ENCODE data around the gene CLEC10A.

CLEC10A gene

GRCh38 chr17:7039832-7040231 lies 40.2 kb downstream of the CLEC10A start:
- H2BK15ac ChIP-seq (replicated peaks; ENCODE audit: low read depth), result no peak overlapping the region
- no CpG with 5 or more reads among the region's 5 CpGs for WGBS (ENCODE audit: extremely low coverage, insufficient coverage, low lambda C conversion rate)
- H3K56ac ChIP-seq (ENCODE audit: low read length), result no peak overlapping the region
- H3K79me1 ChIP-seq (ENCODE audit: low read length), result peaks cover 2% of the 10 kb centered on the region
- H4K5ac ChIP-seq (ENCODE audit: low read length), result no peak overlapping the region
- no peak overlapping the region for H2AK5ac ChIP-seq (ENCODE audit: low read length)
- H3K4me3 ChIP-seq (ENCODE audit: low read length), result no peak overlapping the region
- no peaks in the 10 kb centered on the region for H3K79me2 ChIP-seq (ENCODE audit: control insufficient read depth, insufficient read depth, low read length)
- no peak overlapping the region for H2BK5ac ChIP-seq (ENCODE audit: low read length)
- peaks cover 2% of the 10 kb centered on the region for H3K4me1 ChIP-seq (ENCODE audit: control insufficient read depth, low read depth, low read length)
- no peak overlapping the region for H3K23ac ChIP-seq (ENCODE audit: low read length)
- H3K27me3 ChIP-seq (ENCODE audit: insufficient read depth, low read length, poor library complexity), result peaks cover 7% of the 10 kb centered on the region
- H3K4ac ChIP-seq (ENCODE audit: low read depth, low read length), result no peak overlapping the region
- no peak overlapping the region for H3K9ac ChIP-seq (ENCODE audit: low read length)
- no peak overlapping the region for H2BK120ac ChIP-seq (ENCODE audit: low read depth, low read length)
- H3K27ac ChIP-seq (ENCODE audit: low read depth, low read length), result no peak overlapping the region
- H3K18ac ChIP-seq (ENCODE audit: low read length), result no peak overlapping the region
- H3K4me2 ChIP-seq (ENCODE audit: low read length), result no peak overlapping the region
- DNase-seq, result no peak
- H4K8ac ChIP-seq (ENCODE audit: low read depth, low read length), result no peak overlapping the region
- H3K36me3 ChIP-seq (ENCODE audit: control insufficient read depth, insufficient read depth, low read length), result no peaks in the 10 kb centered on the region

GRCh38 chr17:7038025-7038862 lies 41.8 kb downstream of the CLEC10A start:
- H3K79me2 ChIP-seq (ENCODE audit: control insufficient read depth, insufficient read depth, low read length), result no peaks in the 10 kb centered on the region
- H3K18ac ChIP-seq (ENCODE audit: low read length), result no peak overlapping the region
- no peak overlapping the region for H3K9ac ChIP-seq (ENCODE audit: low read length)
- no peak for DNase-seq
- H3K4me2 ChIP-seq (ENCODE audit: low read length), result no peak overlapping the region
- H2BK120ac ChIP-seq (ENCODE audit: low read depth, low read length), result no peak overlapping the region
- no peak overlapping the region for H2BK15ac ChIP-seq (replicated peaks; ENCODE audit: low read depth)
- H3K23ac ChIP-seq (ENCODE audit: low read length), result no peak overlapping the region
- WGBS (ENCODE audit: extremely low coverage, insufficient coverage, low lambda C conversion rate), result no CpG with 5 or more reads among the region's 19 CpGs
- H3K36me3 ChIP-seq (ENCODE audit: control insufficient read depth, insufficient read depth, low read length), result no peaks in the 10 kb centered on the region
- H3K56ac ChIP-seq (ENCODE audit: low read length), result no peak overlapping the region
- no peak overlapping the region for H2AK5ac ChIP-seq (ENCODE audit: low read length)
- H3K4ac ChIP-seq (ENCODE audit: low read depth, low read length), result no peak overlapping the region
- no peak overlapping the region for H3K27ac ChIP-seq (ENCODE audit: low read depth, low read length)
- no peak overlapping the region for H4K5ac ChIP-seq (ENCODE audit: low read length)
- no peak overlapping the region for H3K4me3 ChIP-seq (ENCODE audit: low read length)
- H3K27me3 ChIP-seq (ENCODE audit: insufficient read depth, low read length, poor library complexity), result no peaks in the 10 kb centered on the region
- no peak overlapping the region for H2BK5ac ChIP-seq (ENCODE audit: low read length)
- peaks cover 2% of the 10 kb centered on the region for H3K4me1 ChIP-seq (ENCODE audit: control insufficient read depth, low read depth, low read length)
- H4K8ac ChIP-seq (ENCODE audit: low read depth, low read length), result no peak overlapping the region
- H3K79me1 ChIP-seq (ENCODE audit: low read length), result peaks cover 2% of the 10 kb centered on the region

- Histone ChIP-seq H4K8ac (ENCODE audit: low read depth, low read length) (no peak within 1 kb of the TSS), H2BK120ac (ENCODE audit: low read depth, low read length) (no peak within 1 kb of the TSS), H3K4me1 (ENCODE audit: control insufficient read depth, low read depth, low read length) (peaks cover 2% of the 10 kb centered on the region), H3K56ac (ENCODE audit: low read length) (peak within 1 kb of the TSS; percentile 92), H3K4me3 (ENCODE audit: low read length) (peak within 1 kb of the TSS; percentile 70), H2AK5ac (ENCODE audit: low read length) (peak within 1 kb of the TSS; percentile 66), H2BK5ac (ENCODE audit: low read length) (peak within 1 kb of the TSS; percentile 0), H3K27ac (ENCODE audit: low read depth, low read length) (peak within 1 kb of the TSS; percentile 27), H4K5ac (ENCODE audit: low read length) (no peak within 1 kb of the TSS), H3K4me2 (ENCODE audit: low read length) (peak within 1 kb of the TSS; percentile 84), H2BK15ac (replicated peaks; ENCODE audit: low read depth) (no peak within 1 kb of the TSS), H3K27me3 (ENCODE audit: insufficient read depth, low read length, poor library complexity) (no peaks in the 10 kb centered on the region), H3K79me2 (ENCODE audit: control insufficient read depth, insufficient read depth, low read length) (no peaks in the 10 kb centered on the region), H3K9ac (ENCODE audit: low read length) (peak within 1 kb of the TSS; percentile 83), H3K79me1 (ENCODE audit: low read length) (peaks cover 2% of the 10 kb centered on the region), H3K18ac (ENCODE audit: low read length) (peak within 1 kb of the TSS; percentile 77), H3K23ac (ENCODE audit: low read length) (no peak within 1 kb of the TSS), H3K36me3 (ENCODE audit: control insufficient read depth, insufficient read depth, low read length) (no peaks in the 10 kb centered on the region), H3K4ac (ENCODE audit: low read depth, low read length) (peak within 1 kb of the TSS; percentile 85)
- no CpG with 5 or more reads among the region's 52 CpGs for WGBS (ENCODE audit: extremely low coverage, insufficient coverage, low lambda C conversion rate)
- peak; percentile 98 for DNase-seq
These were observed 44.3 kb downstream of the CLEC10A start, which contains the start of gene SLC16A13 for GRCh38 chr17:7035591-7036368. SLC16A13 (plus strand) TSS chr17:7036015; CDS start chr17:7036383, 368 bp downstream.

GRCh38 chr17:7034955-7035590 lies 45.0 kb downstream of the CLEC10A start:
- Histone ChIP-seq H2AK5ac (ENCODE audit: low read length) (peak overlapping the region; percentile 66), H3K27me3 (ENCODE audit: insufficient read depth, low read length, poor library complexity) (no peaks in the 10 kb centered on the region), H3K79me1 (ENCODE audit: low read length) (peaks cover 2% of the 10 kb centered on the region), H3K23ac (ENCODE audit: low read length) (no peak overlapping the region), H3K4me3 (ENCODE audit: low read length) (peak overlapping the region; percentile 37), H3K4ac (ENCODE audit: low read depth, low read length) (peak overlapping the region; percentile 63), H2BK5ac (ENCODE audit: low read length) (peak overlapping the region; percentile 0), H3K79me2 (ENCODE audit: control insufficient read depth, insufficient read depth, low read length) (no peaks in the 10 kb centered on the region), H2BK15ac (replicated peaks; ENCODE audit: low read depth) (no peak overlapping the region), H3K4me2 (ENCODE audit: low read length) (peak overlapping the region; percentile 57), H3K27ac (ENCODE audit: low read depth, low read length) (peak overlapping the region; percentile 27), H3K18ac (ENCODE audit: low read length) (peak overlapping the region; percentile 15), H3K56ac (ENCODE audit: low read length) (peak overlapping the region; percentile 92), H3K9ac (ENCODE audit: low read length) (peak overlapping the region; percentile 76), H2BK120ac (ENCODE audit: low read depth, low read length) (no peak overlapping the region), H3K36me3 (ENCODE audit: control insufficient read depth, insufficient read depth, low read length) (no peaks in the 10 kb centered on the region), H3K4me1 (ENCODE audit: control insufficient read depth, low read depth, low read length) (peaks cover 2% of the 10 kb centered on the region), H4K8ac (ENCODE audit: low read depth, low read length) (no peak overlapping the region), H4K5ac (ENCODE audit: low read length) (no peak overlapping the region)
- WGBS (ENCODE audit: extremely low coverage, insufficient coverage, low lambda C conversion rate), result no CpG with 5 or more reads among the region's 7 CpGs
- no peak for DNase-seq

- Histone ChIP-seq H3K4me1 (ENCODE audit: control insufficient read depth, low read depth, low read length) (no peaks in the 10 kb centered on the region), H3K4me3 (ENCODE audit: low read length) (no peak overlapping the region), H3K23ac (ENCODE audit: low read length) (no peak overlapping the region), H4K8ac (ENCODE audit: low read depth, low read length) (no peak overlapping the region), H2BK120ac (ENCODE audit: low read depth, low read length) (no peak overlapping the region), H2BK15ac (replicated peaks; ENCODE audit: low read depth) (no peak overlapping the region), H3K9ac (ENCODE audit: low read length) (no peak overlapping the region), H3K56ac (ENCODE audit: low read length) (no peak overlapping the region), H3K18ac (ENCODE audit: low read length) (no peak overlapping the region), H2AK5ac (ENCODE audit: low read length) (no peak overlapping the region), H3K27me3 (ENCODE audit: insufficient read depth, low read length, poor library complexity) (no peaks in the 10 kb centered on the region), H3K4ac (ENCODE audit: low read depth, low read length) (no peak overlapping the region), H3K4me2 (ENCODE audit: low read length) (no peak overlapping the region), H3K79me1 (ENCODE audit: low read length) (no peaks in the 10 kb centered on the region), H3K36me3 (ENCODE audit: control insufficient read depth, insufficient read depth, low read length) (no peaks in the 10 kb centered on the region), H3K27ac (ENCODE audit: low read depth, low read length) (no peak overlapping the region), H4K5ac (ENCODE audit: low read length) (no peak overlapping the region), H3K79me2 (ENCODE audit: control insufficient read depth, insufficient read depth, low read length) (no peaks in the 10 kb centered on the region), H2BK5ac (ENCODE audit: low read length) (no peak overlapping the region)
- no peak for DNase-seq
- WGBS (ENCODE audit: extremely low coverage, insufficient coverage, low lambda C conversion rate), result no CpG with 5 or more reads among the region's 8 CpGs
These were observed 50.4 kb downstream of the CLEC10A start for GRCh38 chr17:7029659-7030058.
